HepG2 (cell line): ENCODE data around the gene RAET1L.
"Not testable (repeated sequence)": the region's sequence is repeated elsewhere in the genome, so short reads cannot be mapped to it uniquely, and the experiment has no call there.

Experiments used
- CSRNP2 ChIP-seq: sonication (generic); formaldehyde crosslinking; conservative IDR thresholded peaks from 2 replicates; pipeline ENCODE4 v1.8.0; 2022; ENCODE audit warnings: low read depth, missing genetic modification reagents
- DBP ChIP-seq: sonication (generic); formaldehyde crosslinking; IDR thresholded peaks from 2 replicates; pipeline ENCODE4 v1.4.0; 2020; ENCODE audit warnings: missing genetic modification reagents; ENCODE audit errors: not compliant biosample characterization
- KDM1A ChIP-seq: IDR thresholded peaks from 2 replicates; pipeline ENCODE4 v1.6.1; 2016; ENCODE audit warnings: missing compliant biosample characterization
- MTA3 ChIP-seq: sonication (generic); formaldehyde crosslinking; IDR thresholded peaks from 2 replicates; pipeline ENCODE4 v1.4.0; 2020; ENCODE audit warnings: missing genetic modification reagents
- NBN ChIP-seq: fragments of 450-650 bp; conservative IDR thresholded peaks from 2 replicates; pipeline ENCODE4 v1.6.1; 2017
- SP2 ChIP-seq: sonication (generic); formaldehyde crosslinking; IDR thresholded peaks from 2 replicates; pipeline ENCODE4 v1.5.1; 2020; ENCODE audit warnings: mild to moderate bottlenecking, missing genetic modification reagents
- TARDBP ChIP-seq: sonication (generic); formaldehyde crosslinking; IDR thresholded peaks from 2 replicates; pipeline ENCODE4 v1.8.0; 2022; ENCODE audit warnings: mild to moderate bottlenecking, missing genetic modification reagents
- ZNF616 ChIP-seq: sonication (generic); formaldehyde crosslinking; IDR thresholded peaks from 2 replicates; pipeline ENCODE4 v1.5.0; 2020; ENCODE audit warnings: low read depth, mild to moderate bottlenecking, missing genetic modification reagents
- TF ChIP-seq, protein P1 (sequence below): sonication (generic); formaldehyde crosslinking; IDR thresholded peaks from 2 replicates; pipeline ENCODE4 v1.5.1; 2020; ENCODE audit warnings: mild to moderate bottlenecking, missing genetic modification reagents, borderline replicate concordance
- TF ChIP-seq, protein P2 (sequence below): sonication (generic); formaldehyde crosslinking; IDR thresholded peaks from 2 replicates; pipeline ENCODE4 v1.5.0; 2020; ENCODE audit warnings: mild to moderate bottlenecking, missing genetic modification reagents, moderate library complexity
- TF ChIP-seq, protein P3 (sequence below): sonication (generic); formaldehyde crosslinking; conservative IDR thresholded peaks from 2 replicates; pipeline ENCODE4 v1.4.0; 2020; ENCODE audit warnings: missing genetic modification reagents

GRCh38 chr6:150012846-150013784 is 12.2 kb downstream of the RAET1L start:
- TF ChIP-seq SP2 (CRISPR knock-in tag); TARDBP (CRISPR knock-in tag); KDM1A (CRISPR knock-in tag); NBN; ZNF616; MTA3; DBP (CRISPR knock-in tag); CSRNP2 (CRISPR knock-in tag): not testable (repeated sequence)
- TF ChIP-seq, protein P1, sequence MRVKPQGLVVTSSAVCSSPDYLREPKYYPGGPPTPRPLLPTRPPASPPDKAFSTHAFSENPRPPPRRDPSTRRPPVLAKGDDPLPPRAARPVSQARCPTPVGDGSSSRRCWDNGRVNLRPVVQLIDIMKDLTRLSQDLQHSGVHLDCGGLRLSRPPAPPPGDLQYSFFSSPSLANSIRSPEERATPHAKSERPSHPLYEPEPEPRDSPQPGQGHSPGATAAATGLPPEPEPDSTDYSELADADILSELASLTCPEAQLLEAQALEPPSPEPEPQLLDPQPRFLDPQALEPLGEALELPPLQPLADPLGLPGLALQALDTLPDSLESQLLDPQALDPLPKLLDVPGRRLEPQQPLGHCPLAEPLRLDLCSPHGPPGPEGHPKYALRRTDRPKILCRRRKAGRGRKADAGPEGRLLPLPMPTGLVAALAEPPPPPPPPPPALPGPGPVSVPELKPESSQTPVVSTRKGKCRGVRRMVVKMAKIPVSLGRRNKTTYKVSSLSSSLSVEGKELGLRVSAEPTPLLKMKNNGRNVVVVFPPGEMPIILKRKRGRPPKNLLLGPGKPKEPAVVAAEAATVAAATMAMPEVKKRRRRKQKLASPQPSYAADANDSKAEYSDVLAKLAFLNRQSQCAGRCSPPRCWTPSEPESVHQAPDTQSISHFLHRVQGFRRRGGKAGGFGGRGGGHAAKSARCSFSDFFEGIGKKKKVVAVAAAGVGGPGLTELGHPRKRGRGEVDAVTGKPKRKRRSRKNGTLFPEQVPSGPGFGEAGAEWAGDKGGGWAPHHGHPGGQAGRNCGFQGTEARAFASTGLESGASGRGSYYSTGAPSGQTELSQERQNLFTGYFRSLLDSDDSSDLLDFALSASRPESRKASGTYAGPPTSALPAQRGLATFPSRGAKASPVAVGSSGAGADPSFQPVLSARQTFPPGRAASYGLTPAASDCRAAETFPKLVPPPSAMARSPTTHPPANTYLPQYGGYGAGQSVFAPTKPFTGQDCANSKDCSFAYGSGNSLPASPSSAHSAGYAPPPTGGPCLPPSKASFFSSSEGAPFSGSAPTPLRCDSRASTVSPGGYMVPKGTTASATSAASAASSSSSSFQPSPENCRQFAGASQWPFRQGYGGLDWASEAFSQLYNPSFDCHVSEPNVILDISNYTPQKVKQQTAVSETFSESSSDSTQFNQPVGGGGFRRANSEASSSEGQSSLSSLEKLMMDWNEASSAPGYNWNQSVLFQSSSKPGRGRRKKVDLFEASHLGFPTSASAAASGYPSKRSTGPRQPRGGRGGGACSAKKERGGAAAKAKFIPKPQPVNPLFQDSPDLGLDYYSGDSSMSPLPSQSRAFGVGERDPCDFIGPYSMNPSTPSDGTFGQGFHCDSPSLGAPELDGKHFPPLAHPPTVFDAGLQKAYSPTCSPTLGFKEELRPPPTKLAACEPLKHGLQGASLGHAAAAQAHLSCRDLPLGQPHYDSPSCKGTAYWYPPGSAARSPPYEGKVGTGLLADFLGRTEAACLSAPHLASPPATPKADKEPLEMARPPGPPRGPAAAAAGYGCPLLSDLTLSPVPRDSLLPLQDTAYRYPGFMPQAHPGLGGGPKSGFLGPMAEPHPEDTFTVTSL (CRISPR knock-in tag): not testable (repeated sequence)
- TF ChIP-seq, protein P2, sequence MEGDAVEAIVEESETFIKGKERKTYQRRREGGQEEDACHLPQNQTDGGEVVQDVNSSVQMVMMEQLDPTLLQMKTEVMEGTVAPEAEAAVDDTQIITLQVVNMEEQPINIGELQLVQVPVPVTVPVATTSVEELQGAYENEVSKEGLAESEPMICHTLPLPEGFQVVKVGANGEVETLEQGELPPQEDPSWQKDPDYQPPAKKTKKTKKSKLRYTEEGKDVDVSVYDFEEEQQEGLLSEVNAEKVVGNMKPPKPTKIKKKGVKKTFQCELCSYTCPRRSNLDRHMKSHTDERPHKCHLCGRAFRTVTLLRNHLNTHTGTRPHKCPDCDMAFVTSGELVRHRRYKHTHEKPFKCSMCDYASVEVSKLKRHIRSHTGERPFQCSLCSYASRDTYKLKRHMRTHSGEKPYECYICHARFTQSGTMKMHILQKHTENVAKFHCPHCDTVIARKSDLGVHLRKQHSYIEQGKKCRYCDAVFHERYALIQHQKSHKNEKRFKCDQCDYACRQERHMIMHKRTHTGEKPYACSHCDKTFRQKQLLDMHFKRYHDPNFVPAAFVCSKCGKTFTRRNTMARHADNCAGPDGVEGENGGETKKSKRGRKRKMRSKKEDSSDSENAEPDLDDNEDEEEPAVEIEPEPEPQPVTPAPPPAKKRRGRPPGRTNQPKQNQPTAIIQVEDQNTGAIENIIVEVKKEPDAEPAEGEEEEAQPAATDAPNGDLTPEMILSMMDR (CRISPR knock-in tag): not testable (repeated sequence)
- TF ChIP-seq, protein P3, sequence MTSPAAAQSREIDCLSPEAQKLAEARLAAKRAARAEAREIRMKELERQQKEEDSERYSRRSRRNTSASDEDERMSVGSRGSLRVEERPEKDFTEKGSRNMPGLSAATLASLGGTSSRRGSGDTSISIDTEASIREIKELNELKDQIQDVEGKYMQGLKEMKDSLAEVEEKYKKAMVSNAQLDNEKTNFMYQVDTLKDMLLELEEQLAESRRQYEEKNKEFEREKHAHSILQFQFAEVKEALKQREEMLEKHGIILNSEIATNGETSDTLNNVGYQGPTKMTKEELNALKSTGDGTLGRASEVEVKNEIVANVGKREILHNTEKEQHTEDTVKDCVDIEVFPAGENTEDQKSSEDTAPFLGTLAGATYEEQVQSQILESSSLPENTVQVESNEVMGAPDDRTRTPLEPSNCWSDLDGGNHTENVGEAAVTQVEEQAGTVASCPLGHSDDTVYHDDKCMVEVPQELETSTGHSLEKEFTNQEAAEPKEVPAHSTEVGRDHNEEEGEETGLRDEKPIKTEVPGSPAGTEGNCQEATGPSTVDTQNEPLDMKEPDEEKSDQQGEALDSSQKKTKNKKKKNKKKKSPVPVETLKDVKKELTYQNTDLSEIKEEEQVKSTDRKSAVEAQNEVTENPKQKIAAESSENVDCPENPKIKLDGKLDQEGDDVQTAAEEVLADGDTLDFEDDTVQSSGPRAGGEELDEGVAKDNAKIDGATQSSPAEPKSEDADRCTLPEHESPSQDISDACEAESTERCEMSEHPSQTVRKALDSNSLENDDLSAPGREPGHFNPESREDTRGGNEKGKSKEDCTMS (CRISPR knock-in tag): not testable (repeated sequence)
